Activated CD8-positive, alpha-beta memory T cell treated with anti-CD3 and anti-CD28 coated beads for 36 hours (primary cell): ENCODE results near the gene CD40. TPM values are rescaled to one million over a fixed set of nuclear protein-coding genes. Genes with fewer than 3 reads are reported as not detected.

Experiments
- CTCF ChIA-PET: fragments of 350-600 bp; sonication (Branson Sonifier 250); formaldehyde crosslinking; loops from one replicate; lab custom pipeline; 2021; ENCODE audit warnings: antibody characterized with exemption; lab: Charles Lee
- POLR2A ChIA-PET: fragments of 350-600 bp; sonication (Branson Sonifier 250); formaldehyde crosslinking; loops from one replicate; lab custom pipeline; 2021; ENCODE audit warnings: antibody characterized with exemption; lab: Charles Lee
- total RNA-seq, 2 experiments: library from RNA; stranded (reverse); gene quantifications; one replicate each; pipeline ENCODE4 v1.2.3, GENCODE V29; 2021

CD40 gene
- total RNA-seq, 2 experiments from 2014 or later, result 3.0 to 3.3 TPM

DNA sequence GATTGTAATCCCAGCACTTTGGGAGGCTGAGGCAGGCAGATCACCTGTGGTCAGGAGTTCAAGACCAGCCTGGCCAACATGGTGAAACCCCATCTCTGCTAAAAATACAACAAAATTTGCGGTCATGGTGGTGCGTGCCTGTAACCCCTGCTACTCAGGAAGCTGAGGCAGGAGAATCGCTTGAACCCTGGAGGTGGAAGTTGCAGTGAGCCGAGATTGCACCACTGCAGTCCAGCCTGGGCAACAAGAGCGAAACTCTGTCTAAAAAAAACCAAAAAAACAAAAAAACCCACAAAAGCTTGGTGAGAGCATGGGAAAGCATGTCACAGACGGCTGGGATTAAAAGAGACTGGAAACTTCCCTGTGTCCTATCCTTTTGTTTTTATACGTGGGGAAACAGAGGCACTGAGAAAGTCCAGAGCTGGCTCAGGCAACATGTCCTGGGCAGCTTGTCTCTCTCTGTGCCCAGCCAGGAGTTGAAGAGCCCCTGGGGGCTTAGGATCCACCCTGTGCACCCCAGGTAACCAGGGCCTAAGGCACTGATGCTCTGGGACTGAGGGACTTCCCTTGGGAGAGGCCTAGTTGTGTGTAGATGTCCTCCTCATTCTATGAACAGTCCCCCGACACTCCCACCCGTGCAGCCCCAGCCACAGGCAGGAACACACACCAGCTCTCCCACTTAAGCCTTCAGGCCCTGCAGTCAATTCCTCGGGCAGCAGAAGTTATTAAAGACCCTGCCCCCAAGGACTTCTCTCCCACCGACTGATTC is 16.0 kb downstream of the CD40 start:
- ChIA-PET CTCF (interaction anchor here (0.7 to 0.9 kb wide), 2 partner anchors 36 to 41 kb away, joined by 3 read pairs; no protein-coding TSS in a partner anchor), POLR2A (no interaction called here)

DNA sequence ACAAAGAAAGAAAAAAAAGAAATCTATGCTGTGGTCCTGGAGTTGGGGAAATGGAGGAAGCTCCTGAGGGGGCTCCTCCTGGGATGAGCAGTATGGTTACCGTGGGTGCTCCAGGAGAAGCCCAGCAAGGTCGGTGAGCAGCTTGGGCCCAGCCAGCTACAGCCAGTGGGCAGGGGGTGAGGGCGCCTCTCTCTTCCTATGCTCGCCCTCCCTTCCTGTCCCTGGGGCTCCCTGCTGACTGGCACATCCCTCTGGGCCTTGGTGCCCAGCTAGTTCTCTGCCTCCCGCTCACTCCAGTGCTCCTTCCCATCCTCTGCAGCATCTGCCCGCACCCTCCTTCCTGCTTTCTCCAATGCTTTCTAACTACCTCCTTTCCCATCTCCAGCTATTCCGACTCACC is 16.6 kb downstream of the CD40 start:
- CTCF ChIA-PET, result interaction anchor here (0.9 kb wide), 1 partner anchor 41 kb away, joined by 3 read pairs; no protein-coding TSS in a partner anchor

DNA sequence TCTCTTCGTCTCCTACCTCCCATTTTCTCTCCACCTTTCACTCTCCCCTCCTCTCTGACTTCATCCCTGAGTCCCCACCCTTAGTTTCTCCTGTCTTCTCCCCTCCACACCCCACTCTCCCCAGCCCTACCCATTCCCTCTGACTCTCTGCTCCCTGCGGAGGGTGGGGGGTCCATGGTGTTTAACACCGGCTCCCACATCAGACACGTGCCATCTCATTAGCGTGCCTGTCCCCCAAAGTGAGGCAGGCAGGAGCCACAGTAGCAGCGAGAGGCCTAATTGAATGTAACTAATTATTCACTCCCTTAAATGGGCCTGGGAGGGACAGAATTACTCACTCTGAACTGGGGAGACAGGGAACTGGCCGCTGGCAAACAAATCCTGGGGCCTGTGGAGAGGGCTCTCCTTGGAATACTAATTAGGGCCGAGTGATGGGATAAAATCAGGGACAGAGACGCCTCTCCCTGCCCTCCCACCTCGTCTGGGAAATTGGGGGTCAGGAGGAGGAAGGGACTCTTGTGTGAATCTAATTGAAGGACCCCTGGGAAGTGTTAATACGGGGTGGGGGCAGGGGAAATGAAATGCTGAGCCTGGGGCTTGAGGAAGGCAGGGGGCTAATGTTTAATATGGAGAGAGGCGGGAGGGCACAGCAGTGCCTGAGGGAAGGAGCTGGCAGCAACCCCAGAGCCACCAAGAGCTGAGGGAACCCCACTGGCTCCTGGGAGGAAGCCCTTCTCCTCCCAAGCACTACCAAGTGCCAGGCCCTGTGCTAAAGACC is 17.9 kb downstream of the CD40 start:
- ChIA-PET POLR2A (no interaction called here), CTCF (no interaction called here)

More for the DNA sequence above, 16.6 kb downstream of the CD40 start:
- POLR2A ChIA-PET, result no interaction called here

DNA sequence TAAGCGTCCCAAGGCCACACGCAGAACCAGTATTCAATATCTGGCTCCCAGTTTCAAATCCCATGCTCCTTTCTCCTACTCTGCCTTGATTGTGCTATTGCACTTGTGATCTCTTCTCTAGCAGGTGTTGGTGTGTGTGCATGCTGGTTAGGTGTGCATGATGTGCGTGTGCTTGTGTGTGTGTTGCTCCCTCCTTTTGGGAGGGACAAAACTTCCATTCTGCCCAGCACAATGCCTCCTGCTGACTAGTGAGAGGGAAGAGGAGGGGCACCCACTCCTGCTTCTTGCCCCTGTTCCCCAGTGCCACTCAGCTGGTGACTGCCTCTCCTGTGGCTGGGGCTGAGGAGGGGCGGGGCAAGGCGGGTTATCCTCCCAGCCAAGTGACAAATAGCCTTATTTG is 19.7 kb downstream of the CD40 start:
- ChIA-PET CTCF (no interaction called here), POLR2A (no interaction called here)

DNA sequence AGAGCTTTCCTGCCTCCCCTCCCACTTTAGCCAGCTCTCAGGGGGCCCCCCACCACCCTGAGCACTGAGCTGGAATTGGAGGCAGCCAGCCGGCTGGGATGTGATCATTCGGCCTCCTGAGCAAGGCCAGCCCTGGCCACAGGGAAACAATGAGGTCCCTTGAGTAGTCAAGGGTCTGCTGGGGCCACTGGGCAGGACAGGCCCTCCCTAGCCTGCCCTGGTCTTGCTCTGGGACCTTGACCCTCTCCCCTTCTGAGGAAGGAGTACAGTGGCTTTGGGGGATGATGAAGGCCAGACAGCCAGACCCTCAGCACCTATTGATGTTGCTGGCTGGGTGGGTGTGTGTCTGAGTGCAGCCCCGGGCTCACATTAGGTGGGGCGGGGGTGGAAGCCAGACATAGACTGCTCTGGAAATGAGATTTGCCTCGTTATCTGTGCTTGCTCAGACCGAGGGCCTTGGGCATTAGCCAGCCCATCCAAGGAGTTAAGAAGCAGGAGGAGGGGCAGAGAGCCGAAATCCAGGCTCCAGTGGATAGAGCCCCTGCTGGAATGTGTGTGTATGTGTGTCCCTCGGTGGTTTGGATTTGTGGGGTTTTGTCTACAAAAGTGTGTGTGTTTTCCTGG is 21.3 kb downstream of the CD40 start:
- ChIA-PET POLR2A (no interaction called here), CTCF (no interaction called here)

DNA sequence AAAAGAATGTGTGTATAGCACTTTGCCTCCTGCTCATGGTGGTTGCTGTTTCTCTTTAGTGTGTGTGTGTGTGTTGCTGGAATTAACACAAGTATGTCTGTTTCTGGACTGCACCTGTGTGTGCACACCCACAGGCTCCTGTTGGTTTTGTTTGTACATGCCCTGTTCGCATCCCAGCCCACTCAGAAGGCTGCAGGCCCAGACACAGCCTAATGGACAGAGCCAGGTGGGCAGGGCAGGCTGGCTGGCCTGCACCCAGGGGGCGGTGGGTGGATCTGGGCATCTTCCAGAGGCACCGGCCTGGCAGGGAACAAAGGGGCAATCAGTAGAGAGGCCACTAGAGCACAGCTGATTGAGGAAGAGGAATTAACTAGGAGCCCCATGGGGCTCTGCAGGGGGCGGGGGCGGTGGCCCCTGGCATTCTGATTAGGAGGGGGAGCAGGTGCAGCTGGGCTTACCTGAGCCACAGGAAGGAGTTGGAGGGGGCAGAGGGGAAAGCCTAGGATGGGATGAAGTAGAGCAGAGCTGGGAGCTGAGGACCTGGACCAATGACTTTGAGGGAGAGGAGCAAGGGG is 21.9 kb downstream of the CD40 start:
- CTCF ChIA-PET, result no interaction called here
- POLR2A ChIA-PET, result no interaction called here

DNA sequence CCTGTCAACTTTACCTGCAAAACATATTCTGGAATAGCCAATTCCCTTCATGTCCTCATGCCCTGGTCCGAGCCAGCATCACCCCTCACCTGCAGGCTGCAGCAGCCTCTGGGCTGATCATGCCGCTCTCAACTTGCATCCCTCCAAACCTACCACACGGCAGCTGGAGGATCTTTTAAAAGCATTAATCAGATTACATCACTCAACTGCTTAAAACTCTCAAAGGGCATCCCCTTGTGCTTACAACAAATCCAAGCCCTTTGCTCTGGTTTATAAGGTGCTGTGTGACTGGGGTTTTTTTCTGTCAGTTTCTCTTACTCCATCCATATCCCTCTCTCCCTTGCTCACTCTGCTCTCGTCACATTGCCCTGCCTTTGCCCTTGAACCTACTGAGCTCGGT is 24.0 kb downstream of the CD40 start:
- ChIA-PET POLR2A (no interaction called here), CTCF (no interaction called here)

DNA sequence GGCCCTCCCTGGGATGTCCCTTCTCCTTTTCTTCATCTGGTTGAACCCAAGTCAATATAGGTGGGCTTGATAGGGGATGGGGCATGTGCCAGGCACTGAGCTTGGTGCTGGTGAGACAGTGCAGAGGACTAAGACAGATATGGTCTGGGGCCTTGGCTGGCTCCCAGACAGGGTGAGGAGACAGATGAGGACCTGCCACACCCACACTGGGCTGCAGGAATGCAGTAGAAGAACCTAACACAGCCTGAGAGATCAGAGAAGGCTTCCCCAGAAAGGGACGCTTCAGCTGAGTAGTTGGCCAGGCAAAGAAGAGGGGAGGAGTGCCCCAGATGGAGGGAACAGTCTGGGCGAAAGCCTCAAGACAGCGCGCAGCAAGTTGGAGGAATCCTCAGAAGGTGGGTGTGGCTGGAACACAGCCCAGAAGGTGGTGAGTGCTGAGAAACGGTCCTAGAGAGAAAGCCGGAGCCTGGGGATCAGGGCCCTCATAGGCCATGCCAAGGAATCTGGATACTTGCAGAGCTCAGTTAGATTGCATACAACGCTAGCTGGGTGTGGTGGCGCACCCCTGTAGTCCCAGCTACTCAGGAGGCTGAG is 26.4 kb downstream of the CD40 start:
- ChIA-PET CTCF (no interaction called here), POLR2A (no interaction called here)

DNA sequence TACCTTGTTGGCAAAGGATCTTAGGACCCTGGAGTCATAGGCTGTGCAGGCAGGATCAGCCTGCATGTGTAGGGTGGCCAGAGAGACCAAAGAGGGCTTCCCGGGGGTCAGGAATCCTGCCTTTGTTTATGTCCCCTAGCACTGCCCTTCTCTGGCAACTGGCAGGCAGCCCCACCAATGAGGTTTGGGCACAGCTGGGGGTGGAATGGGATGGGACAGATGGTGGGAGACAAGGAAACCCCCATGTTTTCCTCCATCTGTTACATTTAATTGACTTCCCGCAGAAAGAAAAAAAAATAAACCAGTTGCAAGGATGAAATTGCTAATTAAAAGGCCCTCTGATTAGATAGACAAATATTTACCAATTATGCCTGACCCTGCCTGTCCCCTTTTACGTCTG is 27.6 kb downstream of the CD40 start:
- CTCF ChIA-PET, result no interaction called here
- POLR2A ChIA-PET, result no interaction called here

DNA sequence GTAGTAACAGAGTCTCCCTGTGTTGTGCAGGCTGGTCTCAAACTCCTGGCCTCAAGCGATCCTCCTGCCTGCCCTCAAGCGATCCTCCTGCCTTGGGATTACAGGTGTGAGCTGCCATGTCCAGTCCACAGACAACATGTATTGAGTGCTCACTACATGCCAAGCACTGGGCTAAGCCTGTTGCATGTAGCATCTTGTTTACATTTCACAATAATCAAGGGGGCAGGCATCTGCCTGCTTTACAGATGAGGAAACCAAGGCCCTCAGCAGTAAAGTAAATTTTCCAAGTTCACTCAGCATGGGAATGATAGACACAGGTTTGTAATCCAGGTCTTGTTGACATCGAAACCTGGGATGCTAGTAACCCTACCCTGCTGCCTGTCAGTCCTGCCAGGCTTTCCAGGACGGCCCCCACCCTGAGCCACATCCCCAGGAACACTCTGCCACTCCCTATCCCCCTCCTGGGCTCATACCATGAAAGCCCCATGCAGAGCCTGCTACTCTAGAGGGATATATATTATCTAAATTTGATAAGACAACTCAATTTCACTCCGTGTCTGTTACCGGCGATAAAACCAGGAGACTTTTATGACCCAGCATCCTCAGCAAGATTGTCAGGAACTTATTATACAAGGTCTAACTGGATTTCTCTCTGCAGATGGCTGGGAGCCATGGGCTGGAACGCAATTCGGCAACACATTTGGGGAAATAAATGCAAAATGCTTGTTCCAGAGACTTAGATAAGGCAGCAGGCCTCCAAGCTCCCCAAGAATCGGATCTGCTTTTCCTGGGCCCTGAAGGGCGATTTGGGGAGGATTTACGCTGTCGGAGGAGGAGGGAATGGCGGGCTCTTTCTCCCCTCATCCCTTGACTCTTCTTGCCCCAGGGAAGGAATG is 30.4 kb downstream of the CD40 start:
- CTCF ChIA-PET, result no interaction called here
- POLR2A ChIA-PET, result no interaction called here

DNA sequence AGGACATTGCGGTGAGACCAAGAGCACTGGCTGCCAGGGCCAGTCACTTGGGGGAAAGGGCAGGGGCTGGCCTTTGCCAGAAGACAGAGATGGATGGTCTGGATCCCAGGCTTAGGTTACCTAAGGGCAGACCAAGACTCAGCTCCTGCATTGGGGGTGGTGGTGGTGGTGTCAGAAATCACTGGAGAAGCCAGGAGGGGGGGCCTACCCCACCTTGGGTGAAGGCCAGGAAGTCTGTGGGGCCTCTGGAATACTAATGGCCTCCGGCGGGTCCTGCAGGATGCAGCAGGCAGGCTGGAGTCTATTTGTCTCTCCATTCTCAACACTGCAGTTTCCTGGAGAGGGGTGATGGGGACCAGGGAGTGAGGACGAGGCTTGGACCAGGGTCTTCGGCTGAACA is 32.8 kb downstream of the CD40 start:
- ChIA-PET POLR2A (no interaction called here), CTCF (no interaction called here)

DNA sequence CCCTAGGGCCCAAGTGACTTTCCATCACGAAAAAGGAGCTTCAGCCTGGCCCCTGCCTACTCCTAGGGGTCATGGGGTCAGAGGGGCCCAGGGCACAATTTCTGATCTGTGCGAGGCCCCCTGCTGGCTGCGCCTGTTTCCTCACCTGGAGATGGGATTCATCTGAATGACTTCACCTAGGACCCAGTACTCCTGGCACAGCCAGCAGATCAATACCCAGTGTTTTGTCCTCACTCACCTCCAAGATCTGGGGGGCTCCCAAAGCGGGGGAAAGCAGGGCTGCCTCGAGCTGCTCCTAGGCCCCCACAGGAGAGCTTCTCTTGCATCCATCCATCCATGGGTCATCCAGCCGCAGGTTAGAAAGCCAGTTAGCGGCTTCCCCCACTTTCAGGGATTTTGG is 33.8 kb downstream of the CD40 start:
- ChIA-PET POLR2A (no interaction called here), CTCF (interaction anchor here (1.2 kb wide), 1 partner anchor 165 kb away, joined by 3 read pairs; no protein-coding TSS in a partner anchor)

DNA sequence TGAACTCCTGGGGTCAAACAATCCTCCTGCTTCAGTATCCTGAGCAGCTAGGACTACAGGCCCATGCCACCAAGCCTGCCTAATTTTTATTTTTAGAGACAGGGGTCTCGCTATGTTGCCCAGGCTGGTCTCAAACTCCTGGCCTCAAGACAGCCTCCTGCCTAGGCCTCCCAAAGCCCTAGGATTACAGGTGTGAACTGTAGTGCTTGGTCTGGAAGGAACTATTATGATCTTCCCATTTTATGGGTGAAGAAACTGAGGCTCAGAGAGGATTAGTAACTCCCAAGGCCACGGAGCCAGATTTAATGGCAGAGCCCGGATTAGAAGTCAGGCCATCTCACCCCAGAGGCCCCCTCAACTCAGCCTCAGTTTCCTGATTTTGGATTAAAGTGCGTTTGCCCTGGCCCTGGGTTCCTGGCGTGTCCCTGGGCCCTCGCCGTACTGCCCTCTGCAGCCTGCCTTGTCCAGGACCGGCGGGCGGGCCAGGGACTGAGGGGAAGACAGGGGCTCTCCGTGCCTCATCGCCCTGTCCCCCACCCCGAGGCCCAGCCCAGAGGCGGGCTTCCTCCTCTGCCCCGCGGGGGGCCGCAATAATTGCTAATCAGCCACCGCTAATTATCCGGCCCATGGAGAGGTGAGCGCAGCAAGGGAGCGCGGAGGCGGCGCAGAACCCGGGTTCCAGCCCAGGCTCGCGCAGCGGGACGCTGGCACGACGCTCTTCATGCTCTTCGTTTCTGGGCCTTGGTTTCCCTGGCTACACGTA is 34.9 kb downstream of the CD40 start:
- POLR2A ChIA-PET, result no interaction called here

DNA sequence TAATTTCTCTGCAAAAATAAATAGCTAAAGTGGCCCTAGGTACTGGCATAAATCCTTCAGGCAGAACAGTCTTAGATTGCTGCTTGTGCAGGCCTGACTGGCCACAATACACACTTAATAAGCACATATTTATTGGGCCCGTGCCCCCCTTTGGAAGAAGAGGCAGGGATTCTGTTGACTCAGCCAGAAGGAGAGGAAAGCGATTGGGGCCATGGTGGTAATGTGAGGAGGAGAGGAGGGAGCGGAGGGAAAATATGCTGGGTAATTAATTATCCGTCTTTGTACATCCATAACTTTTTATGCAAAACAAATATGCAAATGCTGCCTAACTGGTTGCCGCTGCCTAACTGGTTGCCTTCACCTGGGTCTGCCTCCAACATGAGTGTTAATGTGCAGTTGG is 36.2 kb downstream of the CD40 start:
- POLR2A ChIA-PET, result no interaction called here
- CTCF ChIA-PET, result no interaction called here

More for the DNA sequence above, 34.9 kb downstream of the CD40 start:
- CTCF ChIA-PET, result interaction anchor here (0.7 to 1.2 kb wide), 2 partner anchors 27 to 166 kb away, joined by 3 read pairs; no protein-coding TSS in a partner anchor

DNA sequence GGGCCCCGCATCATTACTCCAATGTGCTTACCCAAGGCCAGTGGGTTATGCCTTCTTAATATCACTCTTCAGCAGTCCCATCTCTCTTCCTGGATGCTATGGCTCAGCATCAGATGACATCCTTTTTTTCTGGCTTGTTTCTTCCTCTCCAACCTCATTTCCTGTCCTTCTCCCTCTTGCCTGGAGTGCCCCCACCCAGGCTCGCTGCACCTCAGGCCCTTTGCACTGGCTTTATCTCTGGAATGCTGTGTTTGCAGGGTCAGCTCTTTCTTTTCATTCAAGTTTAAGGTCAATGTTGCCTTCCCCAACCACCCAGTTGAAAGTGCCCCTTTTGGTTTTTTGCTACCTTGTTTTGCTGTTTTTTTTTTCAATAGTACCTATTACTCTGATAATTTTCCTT is 36.7 kb downstream of the CD40 start:
- CTCF ChIA-PET, result no interaction called here
- POLR2A ChIA-PET, result no interaction called here

DNA sequence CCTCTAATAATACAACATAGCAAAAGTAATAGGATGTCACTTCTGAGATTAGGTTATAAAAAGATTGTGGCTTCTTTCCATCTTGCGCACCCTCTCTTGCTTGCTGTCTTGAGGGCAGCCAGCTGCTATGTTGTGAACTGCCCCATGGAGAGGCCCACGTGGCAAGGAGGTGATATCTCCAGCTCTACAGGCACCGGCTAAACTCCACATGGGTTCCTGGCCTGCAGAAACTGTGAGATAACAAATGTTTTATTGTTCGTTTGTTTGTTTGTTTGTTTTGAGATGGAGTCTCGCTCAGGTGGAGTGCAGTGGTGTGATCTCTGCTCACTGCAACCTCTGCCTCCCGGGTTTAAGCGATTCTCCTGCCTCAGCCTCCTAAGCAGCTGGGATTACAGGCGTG is 38.0 kb downstream of the CD40 start:
- CTCF ChIA-PET, result no interaction called here
- POLR2A ChIA-PET, result no interaction called here

DNA sequence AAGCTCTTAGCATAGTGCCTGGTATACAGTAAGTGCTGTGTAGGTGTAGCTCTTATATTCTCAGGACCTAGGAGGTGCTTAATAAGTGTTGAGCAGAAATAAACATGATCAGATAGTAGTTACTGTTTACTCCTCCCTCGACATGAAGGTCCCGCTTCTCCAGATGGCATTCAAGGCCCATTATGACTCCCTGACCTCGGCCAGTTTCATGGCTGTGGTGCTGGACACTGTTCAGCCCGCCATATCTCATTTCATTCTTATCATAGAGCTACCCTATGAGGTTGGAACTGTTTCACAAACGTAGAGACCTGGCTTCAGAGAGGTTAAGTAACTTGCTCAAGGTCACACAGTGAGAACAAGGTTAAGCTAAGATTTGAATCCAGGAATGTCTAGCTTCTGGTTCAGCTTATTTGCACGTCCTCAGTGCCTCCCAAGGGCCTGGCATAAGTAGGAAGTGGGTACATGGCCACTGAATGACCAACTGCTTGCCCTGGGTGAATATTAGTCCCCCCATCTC is 39.0 kb downstream of the CD40 start:
- POLR2A ChIA-PET, result no interaction called here
- CTCF ChIA-PET, result no interaction called here

DNA sequence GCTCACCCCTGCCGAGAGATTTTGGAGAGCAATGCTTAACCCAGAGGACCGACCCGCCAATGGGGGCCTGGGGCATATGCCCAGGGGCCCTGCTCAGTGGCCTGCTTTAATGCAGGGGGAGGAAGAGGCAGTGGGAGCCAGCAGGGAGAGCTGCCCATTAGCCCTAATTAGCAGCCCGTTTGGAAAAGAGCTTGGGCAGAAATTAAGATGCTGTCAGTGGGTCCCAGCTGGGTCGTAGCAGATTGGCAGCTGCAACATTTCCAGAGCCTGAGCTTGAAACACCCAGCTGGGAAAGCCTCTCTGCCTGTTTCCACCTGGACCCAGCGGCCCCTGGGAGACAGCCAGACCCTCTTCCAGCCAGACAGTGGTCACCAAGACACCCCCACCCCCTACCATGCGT is 39.5 kb downstream of the CD40 start:
- ChIA-PET POLR2A (no interaction called here), CTCF (no interaction called here)
